ENCODE measurements around the gene CORO7.

CORO7 gene

GRCh38 chr16:4372578-4373355 lies 43.6 kb downstream of the CORO7 start:
- Histone ChIP-seq H3K79me2 (ENCODE audit: control insufficient read depth, low read length) (no peaks in the 10 kb centered on the region), H3K9me3 (ENCODE audit: control insufficient read depth, insufficient read depth, low read length) (no peaks in the 10 kb centered on the region), H3K4me3 (ENCODE audit: low read length) (peak overlapping the region; percentile 56), H3F3A (ENCODE audit: control insufficient read depth, insufficient read depth) (no peaks in the 10 kb centered on the region), H3K27ac (ENCODE audit: low read depth, low read length) (no peak overlapping the region), H4K20me1 (ENCODE audit: control insufficient read depth, insufficient read depth, low read depth, low read length) (peaks cover 19% of the 10 kb centered on the region), H3K9me2 (replicated peaks; ENCODE audit: control insufficient read depth, low read length) (no peaks in the 10 kb centered on the region), H3K27me3 (ENCODE audit: control insufficient read depth, low read length) (peaks cover 5% of the 10 kb centered on the region), H3K4me2 (ENCODE audit: low read length) (peak overlapping the region; percentile 60), H3K4me1 (ENCODE audit: control insufficient read depth, low read length) (peaks cover 35% of the 10 kb centered on the region), H3K36me3 (ENCODE audit: control insufficient read depth, low read length) (no peaks in the 10 kb centered on the region)
- TF ChIP-seq CTCF (IDR thresholded peaks at IDR 0.05; ENCODE audit: low read depth, low read length, poor library complexity, severe bottlenecking): no peak
- no peak for TF ChIP-seq EZH2phosphoT487 (IDR thresholded peaks at IDR 0.05; ENCODE audit: borderline replicate concordance, low read length)

GRCh38 chr16:4372001-4372577 lies 44.3 kb downstream of the CORO7 start:
- H3K4me2 ChIP-seq (ENCODE audit: low read length): peak overlapping the region; percentile 60
- H3K9me3 ChIP-seq (ENCODE audit: control insufficient read depth, insufficient read depth, low read length): no peaks in the 10 kb centered on the region
- H3K27ac ChIP-seq (ENCODE audit: low read depth, low read length): no peak overlapping the region
- peaks cover 5% of the 10 kb centered on the region for H3K27me3 ChIP-seq (ENCODE audit: control insufficient read depth, low read length)
- peak overlapping the region; percentile 56 for H3K4me3 ChIP-seq (ENCODE audit: low read length)
- peaks cover 19% of the 10 kb centered on the region for H4K20me1 ChIP-seq (ENCODE audit: control insufficient read depth, insufficient read depth, low read depth, low read length)
- H3K4me1 ChIP-seq (ENCODE audit: control insufficient read depth, low read length): peaks cover 35% of the 10 kb centered on the region
- H3K79me2 ChIP-seq (ENCODE audit: control insufficient read depth, low read length): no peaks in the 10 kb centered on the region
- no peaks in the 10 kb centered on the region for H3F3A ChIP-seq (ENCODE audit: control insufficient read depth, insufficient read depth)
- peaks cover 4% of the 10 kb centered on the region; the same call in 1 of the 2 replicates for H3K36me3 ChIP-seq (ENCODE audit: control insufficient read depth, low read length)
- no peaks in the 10 kb centered on the region for H3K9me2 ChIP-seq (replicated peaks; ENCODE audit: control insufficient read depth, low read length)
- TF ChIP-seq CTCF (IDR thresholded peaks at IDR 0.05; ENCODE audit: low read depth, low read length, poor library complexity, severe bottlenecking): no peak

GRCh38 chr16:4371357-4372000 lies 44.9 kb downstream of the CORO7 start, which contains the start of gene VASN:
VASN (plus strand) TSS chr16:4371848; CDS start chr16:4380878, 9,030 bp downstream.
- peaks cover 5% of the 10 kb centered on the region for H3K27me3 ChIP-seq (ENCODE audit: control insufficient read depth, low read length)
- no peaks in the 10 kb centered on the region for H3K9me3 ChIP-seq (ENCODE audit: control insufficient read depth, insufficient read depth, low read length)
- H3K4me2 ChIP-seq (ENCODE audit: low read length): peak within 1 kb of the TSS; percentile 60
- H4K20me1 ChIP-seq (ENCODE audit: control insufficient read depth, insufficient read depth, low read depth, low read length): peaks cover 19% of the 10 kb centered on the region
- peaks cover 35% of the 10 kb centered on the region for H3K4me1 ChIP-seq (ENCODE audit: control insufficient read depth, low read length)
- TF ChIP-seq CTCF (IDR thresholded peaks at IDR 0.05; ENCODE audit: low read depth, low read length, poor library complexity, severe bottlenecking) (no peak), EZH2phosphoT487 (IDR thresholded peaks at IDR 0.05; ENCODE audit: borderline replicate concordance, low read length) (no peak)
- H3K4me3 ChIP-seq (ENCODE audit: low read length): peak within 1 kb of the TSS; percentile 56
- H3K36me3 ChIP-seq (ENCODE audit: control insufficient read depth, low read length): peaks cover 5% of the 10 kb centered on the region; the same call in 1 of the 2 replicates
- H3K27ac ChIP-seq (ENCODE audit: low read depth, low read length): no peak within 1 kb of the TSS
- no peaks in the 10 kb centered on the region for H3K9me2 ChIP-seq (replicated peaks; ENCODE audit: control insufficient read depth, low read length)
- no peaks in the 10 kb centered on the region for H3K79me2 ChIP-seq (ENCODE audit: control insufficient read depth, low read length)
- H3F3A ChIP-seq (ENCODE audit: control insufficient read depth, insufficient read depth): no peaks in the 10 kb centered on the region

Data from DOHH2 (cell line).